Measurements from ENCODE around the gene PTAFR. TPM values are rescaled to one million over a fixed set of nuclear protein-coding genes. Genes with fewer than 3 reads are reported as not detected.

The PTAFR gene
- total RNA-seq, 3 donors from 2014 or later (not counting 1 experiment from before 2014, with no cell fraction given), result 1.2 to 6.4 (median 1.5) TPM

DNA sequence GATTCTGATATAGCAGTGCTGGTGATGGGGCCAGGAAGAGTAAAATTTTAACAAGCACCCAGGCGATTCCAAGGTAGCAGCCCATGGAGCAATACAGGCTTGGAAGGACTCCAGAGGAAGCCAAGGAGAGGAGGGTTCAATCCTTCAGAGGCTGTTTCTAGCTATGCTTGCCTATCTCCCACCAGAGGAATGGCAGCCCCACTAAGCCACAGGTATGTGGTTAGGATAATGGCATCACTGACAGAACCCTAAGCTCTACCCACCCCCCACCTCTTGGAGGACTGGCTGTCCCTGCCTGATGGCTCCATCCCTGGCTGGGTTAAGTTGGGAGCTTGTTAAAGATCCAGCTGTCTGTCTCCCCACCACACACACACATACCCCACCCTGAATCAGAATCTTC lies 19.3 kb upstream of the PTAFR start:
- Histone ChIP-seq H3K4me3 (ENCODE audit: low read length) (no peak overlapping the region), H3K9me3 (ENCODE audit: control insufficient read depth, insufficient read depth, low read length) (peaks cover 17% of the 10 kb centered on the region), H3K36me3 (ENCODE audit: control insufficient read depth, insufficient read depth, low read length) (peaks cover 5% of the 10 kb centered on the region), H3K27me3 (ENCODE audit: control insufficient read depth, insufficient read depth, low read length) (no peaks in the 10 kb centered on the region), H3K4me1 (ENCODE audit: control insufficient read depth, insufficient read depth, low read length) (peaks cover 73% of the 10 kb centered on the region), H3K27ac (ENCODE audit: low read length) (no peak overlapping the region)
- peaks cover 12% of the 10 kb centered on the region for H3K36me3 Mint-ChIP-seq
- H3K4me3 Mint-ChIP-seq, result no peak overlapping the region
- WGBS (ENCODE audit: insufficient coverage), result 100% methylated on average over 1 of the region's 1 CpG
- TF ChIP-seq CTCF (IDR thresholded peaks at IDR 0.05), result no peak
- DNase-seq (no peak), ATAC-seq (no peak)
- H3K4me1 Mint-ChIP-seq, result peaks cover 59 to 64% of the 10 kb centered on the region in 2 donors
- peaks cover 2 to 3% of the 10 kb centered on the region in 2 donors for H3K9me3 Mint-ChIP-seq
- intact Hi-C loops (cut with micrococcal nuclease), result loop anchor here (5.0 kb wide), 1 partner anchor 203 kb away; no protein-coding TSS in a partner anchor
- H3K27me3 Mint-ChIP-seq (ENCODE audit: low read depth in 2 of 2), result no peaks in the 10 kb centered on the region
- no peak overlapping the region for H3K27ac Mint-ChIP-seq

DNA sequence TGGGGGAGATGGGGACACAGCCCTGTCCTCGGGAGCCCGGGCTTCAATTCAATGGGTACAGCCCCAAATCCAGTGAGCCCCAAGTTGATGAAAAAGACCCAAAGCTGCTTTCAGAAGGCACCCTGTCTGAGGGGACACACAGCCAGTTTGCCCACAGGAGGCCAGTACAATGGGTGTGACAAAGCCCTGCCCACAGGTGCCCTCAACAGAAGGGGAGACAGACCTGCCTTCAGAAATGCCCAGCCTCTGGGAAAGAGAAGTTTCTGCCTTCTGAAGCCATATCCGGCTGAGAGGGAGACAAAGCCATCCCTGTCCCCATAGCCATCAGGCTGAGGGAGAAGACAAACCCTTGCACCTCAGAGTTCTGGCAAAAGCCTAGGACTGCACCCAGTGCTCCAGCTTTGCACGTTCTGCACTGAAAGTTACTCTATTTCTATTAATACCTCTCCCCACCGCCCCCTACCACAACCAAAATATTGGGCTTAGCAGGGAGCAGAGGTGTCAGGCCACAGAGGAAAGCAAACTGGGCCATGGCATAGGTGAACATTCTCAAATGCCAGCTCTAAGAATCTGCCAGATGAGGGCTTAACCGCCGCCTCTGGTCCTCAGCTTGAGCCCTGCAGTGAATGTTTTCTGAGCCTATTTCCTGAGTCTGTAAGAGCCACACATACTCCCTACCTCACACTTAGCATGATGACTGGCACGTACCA lies 18.0 kb upstream of the PTAFR start:
- Histone ChIP-seq H3K4me3 (ENCODE audit: low read length) (no peak overlapping the region), H3K4me1 (ENCODE audit: control insufficient read depth, insufficient read depth, low read length) (peaks cover 62% of the 10 kb centered on the region), H3K27ac (ENCODE audit: low read length) (peak overlapping the region; percentile 28), H3K9me3 (ENCODE audit: control insufficient read depth, insufficient read depth, low read length) (peaks cover 17% of the 10 kb centered on the region), H3K36me3 (ENCODE audit: control insufficient read depth, insufficient read depth, low read length) (no peaks in the 10 kb centered on the region), H3K27me3 (ENCODE audit: control insufficient read depth, insufficient read depth, low read length) (no peaks in the 10 kb centered on the region)
- ATAC-seq (no peak), DNase-seq (no peak)
- TF ChIP-seq CTCF (IDR thresholded peaks at IDR 0.05), result no peak
- Mint-ChIP-seq H3K36me3 (peaks cover 10% of the 10 kb centered on the region), H3K4me1 (peaks cover 47 to 53% of the 10 kb centered on the region in 2 donors), H3K27me3 (ENCODE audit: low read depth in 2 of 2) (no peaks in the 10 kb centered on the region), H3K9me3 (peaks cover 2 to 3% of the 10 kb centered on the region in 2 donors), H3K4me3 (peak overlapping the region; percentile 72), H3K27ac (peak overlapping the region; percentile 56 to 77)
- intact Hi-C loops (cut with micrococcal nuclease), result loop anchor here (5.0 kb wide), 1 partner anchor 202 kb away; no protein-coding TSS in a partner anchor
- 50% methylated on average over 8 of the region's 8 CpGs for WGBS (ENCODE audit: insufficient coverage)

DNA sequence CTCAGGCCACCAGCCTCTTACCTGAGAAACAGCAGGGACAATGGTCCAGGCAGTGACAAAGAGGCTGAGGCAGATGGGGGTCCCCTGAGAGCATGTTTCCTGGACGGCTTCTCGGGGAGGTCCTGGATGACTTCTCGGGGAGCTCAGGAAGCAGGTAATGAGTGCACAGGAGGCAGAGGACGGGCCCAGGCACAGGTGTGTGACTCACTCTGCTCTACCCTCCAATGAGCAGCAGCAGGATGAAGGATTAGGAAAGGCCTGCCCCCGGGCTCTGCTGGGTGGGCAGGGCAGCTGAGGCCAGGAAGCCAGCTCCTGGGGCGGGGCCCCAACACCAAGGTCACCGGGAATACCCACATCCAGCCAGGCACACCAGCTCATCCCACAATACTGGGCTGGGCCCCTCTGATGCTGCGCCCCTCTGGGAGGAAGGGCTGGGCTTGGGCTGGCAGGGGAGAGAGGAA lies 17.2 kb upstream of the PTAFR start:
- Histone ChIP-seq H3K27ac (ENCODE audit: low read length) (no peak overlapping the region), H3K9me3 (ENCODE audit: control insufficient read depth, insufficient read depth, low read length) (peaks cover 11% of the 10 kb centered on the region), H3K4me3 (ENCODE audit: low read length) (no peak overlapping the region), H3K27me3 (ENCODE audit: control insufficient read depth, insufficient read depth, low read length) (no peaks in the 10 kb centered on the region), H3K36me3 (ENCODE audit: control insufficient read depth, insufficient read depth, low read length) (no peaks in the 10 kb centered on the region), H3K4me1 (ENCODE audit: control insufficient read depth, insufficient read depth, low read length) (peaks cover 54% of the 10 kb centered on the region)
- intact Hi-C loops (cut with micrococcal nuclease), result no loop called here
- H3K9me3 Mint-ChIP-seq, result peaks cover 0 to 2% of the 10 kb centered on the region in 2 donors
- ATAC-seq (no peak), DNase-seq (no peak)
- H3K4me3 Mint-ChIP-seq, result peak overlapping the region; percentile 40
- peak overlapping the region in 1 of 2 donors; percentile 71 for H3K27ac Mint-ChIP-seq
- H3K4me1 Mint-ChIP-seq, result peaks cover 40 to 45% of the 10 kb centered on the region in 2 donors
- peaks cover 2% of the 10 kb centered on the region for H3K36me3 Mint-ChIP-seq
- 94% methylated on average over 8 of the region's 8 CpGs for WGBS (ENCODE audit: insufficient coverage)
- no peaks in the 10 kb centered on the region for H3K27me3 Mint-ChIP-seq (ENCODE audit: low read depth in 2 of 2)
- no peak for TF ChIP-seq CTCF (IDR thresholded peaks at IDR 0.05)
